ENCODE measurements around the gene PASK. TPM values are rescaled to one million over a fixed set of nuclear protein-coding genes. Genes with fewer than 3 reads are reported as not detected.

PASK gene
- polyA plus RNA-seq, 4 donors: 4.7 to 14.7 (median 6.2) TPM

DNA sequence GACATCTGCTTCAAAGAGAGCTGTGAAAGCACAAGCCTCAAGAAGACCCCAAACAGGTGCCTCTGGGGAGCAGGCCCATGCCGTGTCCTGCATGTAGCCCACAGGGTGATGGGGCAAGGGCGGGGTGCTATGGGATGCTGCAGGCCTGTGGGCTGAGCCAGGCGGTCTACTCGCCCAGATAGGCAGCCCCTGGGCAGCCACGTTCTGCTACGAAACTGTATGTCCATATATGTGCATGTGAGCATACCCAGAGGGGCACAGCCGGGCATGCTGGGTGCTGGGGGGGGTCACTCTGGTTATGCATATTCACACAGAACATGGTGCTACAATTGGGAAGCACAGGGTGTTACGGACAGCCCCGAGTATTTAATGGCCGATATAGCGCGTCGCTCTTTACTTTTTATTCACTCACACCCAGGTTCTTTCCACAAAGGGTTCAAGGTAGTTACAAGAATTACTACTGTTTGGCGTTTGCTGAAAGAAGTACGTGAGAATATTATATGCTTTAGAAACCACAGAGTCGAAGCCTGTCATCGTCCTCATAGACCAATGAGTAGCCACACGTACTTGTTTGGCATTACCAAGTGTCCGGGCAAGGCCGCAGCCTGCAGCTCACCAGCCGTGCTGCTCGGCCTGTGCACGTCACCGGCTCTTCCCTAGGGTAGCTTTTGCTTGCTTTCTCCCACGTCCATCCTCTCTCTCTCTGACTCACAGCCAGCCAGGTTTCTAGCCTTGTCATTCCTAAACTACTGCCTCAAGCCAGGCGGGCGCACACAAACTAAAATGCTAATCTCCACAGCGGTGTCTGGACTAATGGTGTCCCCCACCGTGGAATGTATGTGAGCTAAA lies 61.6 kb downstream of the PASK start:
- Histone ChIP-seq H3K4me3 (ENCODE audit: low read depth in 1 of 3, low read length in 3 of 3) (no peak overlapping the region), H3K27ac (ENCODE audit: low read depth in 1 of 3, low read length in 2 of 3) (no peak overlapping the region), H3K27me3 (ENCODE audit: control insufficient read depth in 3 of 3, insufficient read depth in 3 of 3, low read length in 3 of 3) (no peaks in the 10 kb centered on the region), H3K9me3 (ENCODE audit: control insufficient read depth in 2 of 2, insufficient read depth in 1 of 2, low read depth in 1 of 2, low read length in 1 of 2) (peaks cover 0 to 2% of the 10 kb centered on the region in 2 donors), H3K36me3 (ENCODE audit: control insufficient read depth in 3 of 3, insufficient read depth in 2 of 3, low read depth in 1 of 3, low read length in 3 of 3) (peaks cover 23 to 55% (median 26%) of the 10 kb centered on the region in 3 donors), H3K4me1 (ENCODE audit: control insufficient read depth in 3 of 3, insufficient read depth in 2 of 3, low read depth in 1 of 3, low read length in 2 of 3) (no peaks in the 10 kb centered on the region)
- 91 to 96% (median 93%) methylated on average over 29 of the region's 29 CpGs for WGBS, 3 donors
- no peak for DNase-seq
- no peak for FAIRE-seq

DNA sequence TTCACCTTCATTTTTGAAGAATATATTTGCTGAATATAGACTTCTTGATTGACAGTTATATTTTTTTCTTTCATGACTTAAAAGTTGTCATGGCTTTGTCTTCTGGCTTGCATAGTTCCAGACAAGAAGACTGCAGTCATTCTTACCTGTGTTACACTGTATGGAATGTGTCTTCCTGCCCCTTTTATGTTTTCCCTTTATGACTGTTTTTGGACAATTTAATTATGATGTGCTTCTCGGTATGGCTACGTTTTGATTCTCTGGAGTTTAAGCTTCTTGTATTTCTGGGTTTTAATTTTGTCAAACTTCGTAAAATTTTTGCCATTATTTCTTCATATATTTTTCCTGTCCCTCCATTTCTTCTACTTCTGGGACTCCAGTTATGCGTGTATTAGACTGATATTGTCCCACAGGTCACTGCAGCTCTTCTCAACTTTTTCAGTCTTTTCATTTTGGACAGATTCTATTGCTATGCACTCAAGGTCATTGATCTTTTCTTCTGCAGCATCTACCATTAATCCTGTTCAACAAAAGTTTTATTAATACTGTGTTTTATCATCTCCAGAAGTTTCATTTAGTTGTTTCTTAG lies 64.3 kb downstream of the PASK start:
- H3K9me3 ChIP-seq (ENCODE audit: control insufficient read depth in 2 of 2, insufficient read depth in 1 of 2, low read depth in 1 of 2, low read length in 1 of 2): peaks cover 0 to 2% of the 10 kb centered on the region in 2 donors
- no peaks in the 10 kb centered on the region for H3K27me3 ChIP-seq (ENCODE audit: control insufficient read depth in 3 of 3, insufficient read depth in 3 of 3, low read length in 3 of 3)
- WGBS, 3 donors: 97 to 99% (median 97%) methylated on average over 4 of the region's 4 CpGs
- no peaks in the 10 kb centered on the region for H3K4me1 ChIP-seq (ENCODE audit: control insufficient read depth in 3 of 3, insufficient read depth in 2 of 3, low read depth in 1 of 3, low read length in 2 of 3)
- H3K4me3 ChIP-seq (ENCODE audit: low read depth in 1 of 3, low read length in 3 of 3): no peak overlapping the region
- FAIRE-seq (no peak), DNase-seq (no peak)
- H3K27ac ChIP-seq (ENCODE audit: low read depth in 1 of 3, low read length in 2 of 3): no peak overlapping the region
- H3K36me3 ChIP-seq (ENCODE audit: control insufficient read depth in 3 of 3, insufficient read depth in 2 of 3, low read depth in 1 of 3, low read length in 3 of 3): peaks cover 19 to 37% (median 20%) of the 10 kb centered on the region in 3 donors

GRCh38 chr2:241083091-241083415 lies 66.2 kb downstream of the PASK start:
- Histone ChIP-seq H3K36me3 (ENCODE audit: control insufficient read depth in 3 of 3, insufficient read depth in 2 of 3, low read depth in 1 of 3, low read length in 3 of 3) (peaks cover 10 to 18% (median 13%) of the 10 kb centered on the region in 3 donors), H3K4me3 (ENCODE audit: low read depth in 1 of 3, low read length in 3 of 3) (no peak overlapping the region), H3K27me3 (ENCODE audit: control insufficient read depth in 3 of 3, insufficient read depth in 3 of 3, low read length in 3 of 3) (no peaks in the 10 kb centered on the region), H3K9me3 (ENCODE audit: control insufficient read depth in 2 of 2, insufficient read depth in 1 of 2, low read depth in 1 of 2, low read length in 1 of 2) (peaks cover 0 to 2% of the 10 kb centered on the region in 2 donors), H3K4me1 (ENCODE audit: control insufficient read depth in 3 of 3, insufficient read depth in 2 of 3, low read depth in 1 of 3, low read length in 2 of 3) (no peaks in the 10 kb centered on the region), H3K27ac (ENCODE audit: low read depth in 1 of 3, low read length in 2 of 3) (no peak overlapping the region)
- FAIRE-seq: no peak
- WGBS, 3 donors: 73 to 83% (median 80%) methylated on average over 5 of the region's 5 CpGs
- DNase-seq: no peak

DNA sequence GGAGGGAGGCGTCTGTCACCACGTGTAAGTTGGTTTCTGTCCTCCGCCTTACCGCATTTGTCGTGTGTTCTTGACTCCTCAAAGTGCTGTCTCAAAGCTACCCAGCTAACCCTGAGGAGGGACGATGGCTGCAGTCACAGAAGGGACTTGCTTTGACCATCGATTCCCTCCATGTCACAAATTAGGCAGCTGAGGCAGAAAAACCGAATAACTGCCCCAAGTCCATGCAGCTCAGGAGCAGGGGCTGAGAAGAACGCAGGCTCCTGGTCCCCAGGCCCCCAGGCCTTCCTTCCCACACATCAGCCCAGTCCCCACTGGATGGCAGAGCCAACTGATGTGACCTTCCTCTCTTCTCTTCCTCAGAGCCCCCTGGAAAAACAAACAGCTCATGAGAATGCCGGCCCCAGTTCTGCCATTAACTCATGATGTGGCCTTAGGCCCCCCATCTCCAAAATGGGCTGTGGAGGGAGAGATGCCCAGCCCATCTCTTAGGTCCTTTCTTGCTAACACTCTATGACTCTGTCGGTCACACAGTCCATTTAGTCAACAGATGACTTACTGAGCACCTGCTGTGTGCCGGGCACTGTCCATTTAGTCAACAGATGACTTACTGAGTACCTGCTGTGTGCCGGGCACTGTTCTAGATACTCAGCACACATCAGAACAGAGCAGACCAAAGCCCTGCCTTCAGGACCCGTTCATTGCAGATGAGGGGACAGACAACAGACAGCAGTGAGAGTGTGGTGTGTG lies 66.8 kb downstream of the PASK start:
- H3K27me3 ChIP-seq (ENCODE audit: control insufficient read depth in 3 of 3, insufficient read depth in 3 of 3, low read length in 3 of 3): no peaks in the 10 kb centered on the region
- no peak for FAIRE-seq
- no peak overlapping the region for H3K27ac ChIP-seq (ENCODE audit: low read depth in 1 of 3, low read length in 2 of 3)
- H3K4me1 ChIP-seq (ENCODE audit: control insufficient read depth in 3 of 3, insufficient read depth in 2 of 3, low read depth in 1 of 3, low read length in 2 of 3): no peaks in the 10 kb centered on the region
- no peak overlapping the region for H3K4me3 ChIP-seq (ENCODE audit: low read depth in 1 of 3, low read length in 3 of 3)
- peaks cover 6 to 13% (median 8%) of the 10 kb centered on the region in 3 donors for H3K36me3 ChIP-seq (ENCODE audit: control insufficient read depth in 3 of 3, insufficient read depth in 2 of 3, low read depth in 1 of 3, low read length in 3 of 3)
- 55 to 82% (median 71%) methylated on average over 14 of the region's 14 CpGs for WGBS, 3 donors
- H3K9me3 ChIP-seq (ENCODE audit: control insufficient read depth in 2 of 2, insufficient read depth in 1 of 2, low read depth in 1 of 2, low read length in 1 of 2): peaks cover 0 to 2% of the 10 kb centered on the region in 2 donors
- peak in 1 of 2 donors; percentile 9 for DNase-seq

DNA sequence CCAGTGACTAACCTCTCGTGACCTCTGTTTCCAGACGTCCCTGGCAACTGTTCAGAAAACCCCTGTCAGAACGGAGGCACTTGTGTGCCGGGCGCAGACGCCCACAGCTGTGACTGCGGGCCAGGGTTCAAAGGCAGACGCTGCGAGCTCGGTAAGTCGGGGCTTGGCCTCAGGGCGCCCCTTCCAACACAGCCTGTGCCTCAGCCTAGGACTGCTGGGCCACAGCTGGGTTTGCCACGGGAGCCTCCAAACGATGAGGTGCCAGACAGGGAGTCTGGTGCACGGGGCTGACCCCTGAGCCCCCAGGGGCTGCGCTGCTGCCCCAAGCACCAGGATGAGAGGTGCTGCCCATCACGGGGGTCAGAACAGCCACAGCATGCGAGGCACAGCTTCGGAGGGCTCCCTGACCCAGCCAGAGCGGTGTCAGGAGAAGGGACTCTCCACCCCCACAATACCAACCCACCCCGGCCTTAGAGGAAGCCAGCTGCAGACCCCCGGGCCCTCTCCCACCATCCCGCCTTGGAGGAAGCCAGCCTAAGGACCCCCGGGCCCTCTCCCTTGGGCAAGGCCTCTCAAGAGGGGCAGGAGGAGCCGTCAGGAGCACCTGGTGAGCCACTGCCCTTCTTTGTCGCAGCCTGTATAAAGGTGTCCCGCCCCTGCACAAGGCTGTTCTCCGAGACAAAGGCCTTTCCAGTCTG lies 67.5 kb downstream of the PASK start:
- DNase-seq: peak; percentile 67 to 72
- Histone ChIP-seq H3K4me3 (ENCODE audit: low read depth in 1 of 3, low read length in 3 of 3) (no peak overlapping the region), H3K27ac (ENCODE audit: low read depth in 1 of 3, low read length in 2 of 3) (no peak overlapping the region), H3K27me3 (ENCODE audit: control insufficient read depth in 3 of 3, insufficient read depth in 3 of 3, low read length in 3 of 3) (no peaks in the 10 kb centered on the region), H3K4me1 (ENCODE audit: control insufficient read depth in 3 of 3, insufficient read depth in 2 of 3, low read depth in 1 of 3, low read length in 2 of 3) (no peaks in the 10 kb centered on the region), H3K9me3 (ENCODE audit: control insufficient read depth in 2 of 2, insufficient read depth in 1 of 2, low read depth in 1 of 2, low read length in 1 of 2) (peaks cover 0 to 2% of the 10 kb centered on the region in 2 donors), H3K36me3 (ENCODE audit: control insufficient read depth in 3 of 3, insufficient read depth in 2 of 3, low read depth in 1 of 3, low read length in 3 of 3) (peaks cover 3 to 7% (median 4%) of the 10 kb centered on the region in 3 donors)
- FAIRE-seq: no peak
- WGBS, 3 donors: 37 to 65% (median 57%) methylated on average over 25 to 28 of the region's 28 CpGs

DNA sequence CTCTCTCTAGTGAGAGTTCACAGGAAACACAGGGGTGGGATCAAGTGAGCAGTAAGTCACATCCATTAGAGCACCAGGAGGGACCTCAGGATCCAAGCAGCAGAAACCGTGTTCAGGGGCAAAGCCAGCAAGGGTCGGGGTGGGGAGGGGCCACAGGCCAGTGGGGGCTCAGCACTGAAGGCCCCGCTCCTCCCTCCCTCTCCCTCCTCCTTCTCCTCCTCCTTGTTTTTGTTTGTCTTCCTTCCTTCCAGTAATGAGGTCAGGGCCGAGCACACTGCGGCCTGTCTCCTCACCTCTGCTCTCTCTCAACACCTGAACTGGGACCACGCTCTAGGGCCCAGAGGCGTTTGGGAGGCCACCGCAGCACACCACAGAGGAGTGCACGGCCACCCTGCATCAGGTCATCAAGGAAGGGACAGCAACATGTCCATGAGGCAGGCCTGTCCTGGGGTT lies 68.1 kb downstream of the PASK start:
- DNase-seq (no peak), FAIRE-seq (no peak)
- Histone ChIP-seq H3K27ac (ENCODE audit: low read depth in 1 of 3, low read length in 2 of 3) (no peak overlapping the region), H3K4me1 (ENCODE audit: control insufficient read depth in 3 of 3, insufficient read depth in 2 of 3, low read depth in 1 of 3, low read length in 2 of 3) (no peaks in the 10 kb centered on the region), H3K36me3 (ENCODE audit: control insufficient read depth in 3 of 3, insufficient read depth in 2 of 3, low read depth in 1 of 3, low read length in 3 of 3) (peaks cover 0 to 8% (median 3%) of the 10 kb centered on the region in 3 donors), H3K4me3 (ENCODE audit: low read depth in 1 of 3, low read length in 3 of 3) (no peak overlapping the region), H3K9me3 (ENCODE audit: control insufficient read depth in 2 of 2, insufficient read depth in 1 of 2, low read depth in 1 of 2, low read length in 1 of 2) (peaks cover 0 to 2% of the 10 kb centered on the region in 2 donors), H3K27me3 (ENCODE audit: control insufficient read depth in 3 of 3, insufficient read depth in 3 of 3, low read length in 3 of 3) (no peaks in the 10 kb centered on the region)
- WGBS, 3 donors: 38 to 54% (median 53%) methylated on average over 8 to 9 of the region's 9 CpGs

GRCh38 chr2:241080405-241081189 lies 68.7 kb downstream of the PASK start:
- Histone ChIP-seq H3K36me3 (ENCODE audit: control insufficient read depth in 3 of 3, insufficient read depth in 2 of 3, low read depth in 1 of 3, low read length in 3 of 3) (peaks cover 0 to 4% (median 0%) of the 10 kb centered on the region in 3 donors), H3K4me3 (ENCODE audit: low read depth in 1 of 3, low read length in 3 of 3) (no peak overlapping the region), H3K4me1 (ENCODE audit: control insufficient read depth in 3 of 3, insufficient read depth in 2 of 3, low read depth in 1 of 3, low read length in 2 of 3) (no peaks in the 10 kb centered on the region), H3K27me3 (ENCODE audit: control insufficient read depth in 3 of 3, insufficient read depth in 3 of 3, low read length in 3 of 3) (no peaks in the 10 kb centered on the region), H3K27ac (ENCODE audit: low read depth in 1 of 3, low read length in 2 of 3) (no peak overlapping the region), H3K9me3 (ENCODE audit: control insufficient read depth in 2 of 2, insufficient read depth in 1 of 2, low read depth in 1 of 2, low read length in 1 of 2) (peaks cover 0 to 2% of the 10 kb centered on the region in 2 donors)
- peak in 1 of 2 donors; percentile 9 for DNase-seq
- no peak for FAIRE-seq
- WGBS, 3 donors: 73 to 83% (median 79%) methylated on average over 18 of the region's 18 CpGs

Data from small intestine (tissue), 7 donors.